Ishikawa (cell line): ENCODE results near the gene NCK1.
A peak's percentile ranks its signal among the peaks of the same experiment; 100 is the strongest.

Experiments
- CREB1 ChIP-seq: IDR thresholded peaks from 2 replicates; pipeline ENCODE4 v1.6.1; 2012; ENCODE audit warnings: low read depth
- EGR1 ChIP-seq: IDR thresholded peaks from 2 replicates; pipeline ENCODE4 v1.6.1; 2012
- EP300 ChIP-seq: IDR thresholded peaks from 2 replicates; pipeline ENCODE4 v1.6.1; 2012; ENCODE audit warnings: borderline replicate concordance
- NFIC ChIP-seq: IDR thresholded peaks from 2 replicates; pipeline ENCODE4 v1.6.1; 2012
- TAF1 ChIP-seq: IDR thresholded peaks from 2 replicates; pipeline ENCODE4 v1.6.1; 2012; ENCODE audit warnings: low read depth, mild to moderate bottlenecking
- TCF12 ChIP-seq: IDR thresholded peaks from 2 replicates; pipeline ENCODE4 v1.6.1; 2012; ENCODE audit warnings: low read depth
- ZBTB7A ChIP-seq: IDR thresholded peaks from 2 replicates; pipeline ENCODE4 v1.6.1; 2012; ENCODE audit warnings: low read depth
- TF ChIP-seq, protein P1 (sequence below): IDR thresholded peaks from 2 replicates; pipeline ENCODE4 v1.6.1; 2012; ENCODE audit warnings: low read depth, mild to moderate bottlenecking

DNA sequence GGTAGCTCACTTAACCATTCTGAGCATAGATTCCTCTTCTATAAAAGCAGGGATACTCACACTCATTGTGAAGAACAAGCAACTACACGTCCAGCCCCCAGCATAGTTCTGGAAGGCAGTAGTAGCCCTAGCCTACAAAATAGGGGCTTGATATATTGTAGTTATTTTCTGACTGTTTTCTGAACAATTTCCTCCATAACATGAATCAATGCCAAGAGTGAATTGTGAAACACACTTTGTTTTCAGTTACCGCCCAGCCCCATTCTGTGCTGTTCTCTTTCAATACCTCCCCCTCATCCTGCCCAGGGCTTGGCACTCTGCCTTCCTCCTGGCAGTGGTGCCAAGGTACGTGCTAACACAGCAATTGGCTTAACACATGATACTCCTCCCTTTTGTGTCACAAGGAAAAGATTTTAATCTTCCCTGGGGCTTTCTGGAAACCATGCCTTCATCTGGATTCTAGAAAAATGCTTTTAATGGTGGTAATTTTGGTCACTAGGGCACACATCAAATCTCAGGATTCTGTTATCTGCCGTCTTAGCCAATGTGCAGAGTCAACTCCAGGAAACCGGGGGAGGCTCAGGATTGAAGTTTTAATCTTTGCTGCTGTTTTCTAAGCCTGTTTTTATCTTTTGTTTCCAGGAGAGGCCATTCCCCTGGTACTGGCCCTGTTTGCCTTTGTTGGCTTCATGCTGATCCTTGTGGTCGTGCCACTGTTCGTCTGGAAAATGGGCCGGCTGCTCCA is 132.9 kb downstream of the NCK1 start:
- TF ChIP-seq ZBTB7A = no peak
- TF ChIP-seq, protein P1, sequence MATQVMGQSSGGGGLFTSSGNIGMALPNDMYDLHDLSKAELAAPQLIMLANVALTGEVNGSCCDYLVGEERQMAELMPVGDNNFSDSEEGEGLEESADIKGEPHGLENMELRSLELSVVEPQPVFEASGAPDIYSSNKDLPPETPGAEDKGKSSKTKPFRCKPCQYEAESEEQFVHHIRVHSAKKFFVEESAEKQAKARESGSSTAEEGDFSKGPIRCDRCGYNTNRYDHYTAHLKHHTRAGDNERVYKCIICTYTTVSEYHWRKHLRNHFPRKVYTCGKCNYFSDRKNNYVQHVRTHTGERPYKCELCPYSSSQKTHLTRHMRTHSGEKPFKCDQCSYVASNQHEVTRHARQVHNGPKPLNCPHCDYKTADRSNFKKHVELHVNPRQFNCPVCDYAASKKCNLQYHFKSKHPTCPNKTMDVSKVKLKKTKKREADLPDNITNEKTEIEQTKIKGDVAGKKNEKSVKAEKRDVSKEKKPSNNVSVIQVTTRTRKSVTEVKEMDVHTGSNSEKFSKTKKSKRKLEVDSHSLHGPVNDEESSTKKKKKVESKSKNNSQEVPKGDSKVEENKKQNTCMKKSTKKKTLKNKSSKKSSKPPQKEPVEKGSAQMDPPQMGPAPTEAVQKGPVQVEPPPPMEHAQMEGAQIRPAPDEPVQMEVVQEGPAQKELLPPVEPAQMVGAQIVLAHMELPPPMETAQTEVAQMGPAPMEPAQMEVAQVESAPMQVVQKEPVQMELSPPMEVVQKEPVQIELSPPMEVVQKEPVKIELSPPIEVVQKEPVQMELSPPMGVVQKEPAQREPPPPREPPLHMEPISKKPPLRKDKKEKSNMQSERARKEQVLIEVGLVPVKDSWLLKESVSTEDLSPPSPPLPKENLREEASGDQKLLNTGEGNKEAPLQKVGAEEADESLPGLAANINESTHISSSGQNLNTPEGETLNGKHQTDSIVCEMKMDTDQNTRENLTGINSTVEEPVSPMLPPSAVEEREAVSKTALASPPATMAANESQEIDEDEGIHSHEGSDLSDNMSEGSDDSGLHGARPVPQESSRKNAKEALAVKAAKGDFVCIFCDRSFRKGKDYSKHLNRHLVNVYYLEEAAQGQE = no peak
- TF ChIP-seq EP300 = peak; percentile 65; the same call in 1 of the 2 replicates
- TF ChIP-seq NFIC = peak; percentile 95
- no peak for TF ChIP-seq TAF1
- TF ChIP-seq EGR1 = 0 out of 2 replicates have a peak, but pooled peaks have one; percentile 50
- TF ChIP-seq CREB1 = no peak
- peak; percentile 68; the same call in 1 of the 2 replicates for TF ChIP-seq TCF12
